Fibroblast of peridontal ligament (primary cell): ENCODE results near the gene CAMK2B.
A peak's percentile ranks its signal among the peaks of the same experiment; 100 is the strongest.

ENCODE experiments used
- DNase-seq: peaks from one replicate; pipeline ENCODE4 v3.0.0-alpha.2; 2010; ENCODE audit errors: extremely low read depth

Gene CAMK2B

DNA sequence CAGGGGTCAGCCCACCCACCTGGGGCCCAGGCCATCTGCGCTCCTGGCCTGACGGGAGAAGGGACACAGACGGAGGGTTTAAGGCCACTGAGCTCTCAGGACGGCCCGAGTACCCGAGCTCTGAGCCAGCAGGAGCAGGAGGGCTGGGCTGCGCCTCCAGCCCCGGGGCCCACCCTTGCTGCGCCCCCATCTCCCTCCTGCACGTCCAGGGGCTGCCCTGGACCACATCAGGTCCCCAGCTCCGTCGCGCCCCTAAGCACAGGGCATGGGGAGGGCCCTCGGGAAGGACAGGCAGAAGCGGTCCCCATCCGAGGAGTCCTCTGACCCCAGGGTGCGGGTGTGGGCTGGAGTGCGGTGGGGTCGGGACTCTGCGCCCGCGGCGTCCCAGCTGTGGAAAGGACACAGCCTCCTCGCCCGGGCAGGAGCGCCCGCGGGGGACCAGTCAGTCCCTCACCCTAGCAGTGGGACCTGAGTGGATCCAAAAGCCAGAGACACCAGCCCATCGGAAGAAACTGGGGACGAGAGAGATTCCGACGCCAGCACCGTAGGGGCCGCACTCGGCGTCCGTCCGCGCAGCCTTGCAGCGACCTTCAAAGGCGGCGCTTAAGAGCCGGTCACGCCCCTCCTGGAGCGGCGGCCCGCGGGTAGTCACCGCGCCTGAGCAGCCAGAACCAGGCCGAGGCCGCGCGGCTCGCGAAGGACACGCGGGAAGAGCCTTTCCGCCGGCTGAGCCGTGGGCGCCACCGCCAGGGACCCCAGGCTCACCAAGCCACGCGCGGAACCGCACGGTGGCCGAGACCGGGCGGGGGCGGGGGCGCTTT is 15.9 kb downstream of the CAMK2B start:
- DNase-seq = peak; percentile 37

DNA sequence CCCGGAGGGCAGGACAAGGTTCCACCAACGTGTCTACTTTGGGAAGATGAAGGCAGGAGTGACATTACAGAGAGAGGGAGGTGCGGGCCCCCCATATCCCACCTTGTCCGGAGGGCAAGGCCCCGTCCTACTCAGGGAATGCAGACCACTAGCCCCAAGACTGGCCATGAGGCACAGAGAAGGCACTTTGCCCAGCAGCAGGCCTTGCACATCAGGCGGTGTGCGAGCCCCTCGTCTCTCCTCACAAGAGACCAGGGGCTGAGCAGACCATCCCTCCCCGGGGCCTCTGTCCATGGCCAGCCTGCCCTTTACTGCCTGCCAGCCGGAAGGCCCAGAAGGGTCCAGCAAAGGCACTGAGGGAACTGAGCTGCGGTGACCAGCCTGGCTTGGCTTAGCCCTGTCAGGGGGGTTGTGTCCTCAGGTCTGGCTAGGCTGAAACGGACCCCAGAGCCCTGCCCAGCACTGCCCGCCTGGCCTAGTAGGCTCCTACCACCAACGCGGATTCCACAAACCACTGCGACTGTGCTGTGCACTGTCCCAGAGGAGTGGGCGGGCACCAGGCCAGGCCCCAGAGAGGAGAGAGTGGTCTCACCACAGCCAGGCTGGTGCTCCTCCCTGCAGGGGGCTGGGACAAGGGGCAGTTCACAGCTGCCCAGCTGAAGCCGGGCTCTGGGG is 16.7 kb downstream of the CAMK2B start:
- no peak for DNase-seq

DNA sequence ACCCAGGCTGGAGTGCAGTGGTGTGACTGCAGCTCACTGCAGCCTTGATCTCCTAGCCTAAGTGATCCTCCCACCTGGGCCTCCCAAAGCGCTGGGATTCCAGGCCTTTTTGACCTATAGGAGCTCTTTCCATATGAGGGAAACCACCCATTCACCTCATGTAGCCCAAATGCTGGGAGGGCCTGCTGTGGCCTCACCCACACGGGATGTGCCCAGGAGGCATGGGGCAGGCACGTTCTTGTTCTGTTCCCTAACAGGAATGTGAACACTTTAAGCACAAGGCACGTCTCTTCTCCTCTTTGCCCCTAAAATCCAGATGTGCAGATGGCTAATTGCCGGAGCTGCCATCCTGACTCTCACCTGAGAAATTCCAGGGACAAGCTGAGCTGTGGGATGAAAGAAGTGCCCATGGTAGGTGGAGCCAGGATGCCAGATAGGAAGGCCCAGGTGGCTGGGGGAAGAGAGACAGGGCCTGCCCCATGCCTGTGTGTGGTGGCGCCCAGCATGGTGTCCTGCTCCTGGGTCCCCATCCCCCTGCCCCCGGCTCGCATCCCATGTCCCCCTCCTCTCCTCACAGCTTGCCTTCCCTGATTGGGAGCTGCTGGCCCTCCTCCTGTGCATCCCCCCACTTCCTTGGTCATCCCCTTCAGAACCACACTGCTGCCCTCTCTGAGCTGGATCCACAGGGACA is 17.3 kb downstream of the CAMK2B start:
- DNase-seq = no peak

- DNase-seq = peak; percentile 17
Observed at GRCh38 chr7:44307301-44307900, 18.0 kb downstream of the CAMK2B start.

GRCh38 chr7:44306606-44307005 is 18.8 kb downstream of the CAMK2B start:
- DNase-seq = no peak

DNA sequence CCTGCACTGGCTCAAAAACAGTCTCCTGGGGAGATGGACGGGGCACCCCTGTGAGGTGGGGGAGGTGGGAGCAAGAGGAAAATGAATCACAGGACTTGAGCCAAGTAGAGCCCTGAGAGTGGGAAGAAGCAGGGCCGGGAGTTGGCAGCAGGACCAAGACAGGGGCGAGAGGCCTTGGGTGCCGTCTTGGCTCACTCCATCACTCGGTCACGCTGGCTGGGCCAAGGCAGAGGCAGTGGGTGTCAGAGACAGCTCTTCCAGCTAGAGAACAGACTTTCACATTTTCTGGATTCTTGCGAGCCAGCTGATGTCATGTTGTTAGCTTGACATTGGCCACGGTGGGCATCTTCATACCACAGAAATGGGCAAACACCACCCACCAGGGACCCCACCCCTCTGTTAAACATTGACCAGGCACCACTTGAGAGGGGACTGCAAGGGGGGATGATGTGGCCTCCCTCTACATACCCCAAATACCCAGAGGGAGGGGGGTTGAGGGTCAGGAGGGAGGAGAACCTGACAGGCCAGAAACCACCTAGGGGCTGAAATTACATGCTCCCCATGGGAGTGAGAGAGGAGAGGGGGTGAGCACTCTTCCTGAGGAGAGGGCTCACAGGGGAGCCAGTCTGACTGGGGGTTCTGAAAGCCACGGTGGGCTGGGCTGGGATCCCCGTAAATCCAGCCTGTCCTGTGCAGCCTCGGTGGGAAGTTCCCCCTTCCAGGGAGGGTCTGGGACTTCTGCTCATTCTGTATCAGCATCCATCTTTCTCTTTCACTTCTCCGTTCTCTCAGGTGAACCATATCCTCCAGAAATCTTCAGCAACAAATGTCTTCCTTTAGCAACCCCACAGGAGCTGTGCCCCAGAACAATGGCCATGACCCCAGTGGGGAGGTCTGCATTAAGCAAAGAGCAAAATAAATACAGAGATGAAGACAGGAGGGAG is 19.6 kb downstream of the CAMK2B start:
- no peak for DNase-seq

GRCh38 chr7:44294325-44295069 is 30.9 kb downstream of the CAMK2B start:
- DNase-seq = no peak

DNA sequence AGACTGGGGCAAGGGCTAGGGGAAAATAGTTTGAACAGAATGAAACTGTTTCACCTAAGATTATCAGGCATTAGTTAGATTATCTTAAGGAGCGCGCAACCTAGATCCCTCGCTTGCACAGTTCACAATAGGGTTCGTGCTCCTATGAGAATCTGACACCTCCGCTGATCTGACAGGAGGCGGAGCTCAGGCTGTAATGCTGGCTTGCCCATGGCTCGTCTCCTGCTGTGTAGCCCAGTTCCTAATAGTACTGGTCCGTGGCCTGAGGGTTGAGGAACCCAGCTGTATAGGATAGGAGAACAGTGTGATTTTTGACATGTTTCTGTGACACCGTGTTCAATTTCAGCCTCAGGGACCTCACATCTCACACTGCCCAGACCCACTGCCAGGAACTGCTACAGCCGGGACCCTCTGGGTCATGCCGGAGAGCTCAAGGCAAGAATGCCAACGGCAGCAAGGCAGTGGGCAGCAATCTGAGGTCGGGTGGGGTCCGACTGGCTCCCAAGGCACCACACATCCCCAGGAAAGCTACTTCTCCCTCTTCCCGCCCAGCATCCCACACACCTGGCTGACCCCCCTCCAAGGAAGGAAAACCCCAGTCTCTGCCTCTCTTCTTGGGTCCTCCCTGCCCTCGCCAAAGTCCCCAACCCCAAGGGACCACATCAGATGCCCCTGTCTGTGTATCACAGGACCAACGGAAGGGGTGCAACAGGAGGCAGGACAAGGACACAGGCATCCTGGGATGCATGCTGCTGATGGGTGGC is 31.7 kb downstream of the CAMK2B start:
- DNase-seq = no peak

GRCh38 chr7:44292876-44293560 is 32.4 kb downstream of the CAMK2B start:
- DNase-seq = no peak

GRCh38 chr7:44292420-44292817 is 33.0 kb downstream of the CAMK2B start:
- DNase-seq = no peak

- no peak for DNase-seq
Observed at GRCh38 chr7:44291733-44292419, 33.5 kb downstream of the CAMK2B start.

GRCh38 chr7:44291066-44291732 is 34.2 kb downstream of the CAMK2B start:
- no peak for DNase-seq

GRCh38 chr7:44290252-44290620 is 35.2 kb downstream of the CAMK2B start:
- no peak for DNase-seq

DNA sequence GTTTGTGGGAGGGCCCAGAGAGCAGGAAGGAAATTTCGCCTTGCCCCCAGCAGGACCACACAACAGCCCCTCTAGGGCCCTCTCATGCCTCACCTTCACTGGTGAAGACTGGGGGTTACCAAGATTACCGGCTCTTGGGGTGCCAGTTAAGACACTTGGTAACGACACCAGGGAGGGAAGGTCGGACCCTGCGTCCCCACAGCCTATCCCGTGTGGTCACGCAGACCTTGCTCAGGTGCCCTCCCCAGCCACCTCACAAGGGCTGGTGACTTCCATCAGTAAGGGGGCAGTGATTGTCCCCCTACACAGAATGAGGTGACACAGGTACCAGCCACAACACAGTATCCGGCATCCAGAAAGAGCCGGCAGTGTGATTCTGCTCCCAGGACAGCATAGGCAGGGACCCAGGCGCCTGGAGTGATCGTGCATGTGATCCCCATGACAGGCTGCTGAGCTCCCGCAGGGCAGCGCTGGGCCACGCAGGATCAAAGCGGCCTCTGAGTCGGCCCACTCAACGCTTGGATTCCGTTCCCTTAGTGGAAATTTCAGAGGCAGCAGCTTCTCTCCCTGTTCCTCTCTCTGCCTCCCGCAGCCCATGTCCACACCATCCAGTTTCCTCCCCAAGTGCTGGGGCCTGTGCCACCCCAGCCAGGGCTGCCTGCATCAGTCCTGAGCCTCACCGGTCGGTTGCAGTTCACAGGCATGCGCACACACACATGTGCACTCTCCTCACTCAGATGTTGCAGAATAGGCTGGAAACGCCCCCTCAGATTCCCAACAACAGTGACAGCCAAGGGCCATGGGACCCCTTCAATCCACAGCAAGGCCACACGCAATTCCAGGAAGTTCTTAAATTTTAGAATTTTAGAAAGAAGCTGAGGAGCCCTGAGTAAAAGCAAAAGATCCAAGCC is 35.8 kb downstream of the CAMK2B start:
- DNase-seq = no peak

DNA sequence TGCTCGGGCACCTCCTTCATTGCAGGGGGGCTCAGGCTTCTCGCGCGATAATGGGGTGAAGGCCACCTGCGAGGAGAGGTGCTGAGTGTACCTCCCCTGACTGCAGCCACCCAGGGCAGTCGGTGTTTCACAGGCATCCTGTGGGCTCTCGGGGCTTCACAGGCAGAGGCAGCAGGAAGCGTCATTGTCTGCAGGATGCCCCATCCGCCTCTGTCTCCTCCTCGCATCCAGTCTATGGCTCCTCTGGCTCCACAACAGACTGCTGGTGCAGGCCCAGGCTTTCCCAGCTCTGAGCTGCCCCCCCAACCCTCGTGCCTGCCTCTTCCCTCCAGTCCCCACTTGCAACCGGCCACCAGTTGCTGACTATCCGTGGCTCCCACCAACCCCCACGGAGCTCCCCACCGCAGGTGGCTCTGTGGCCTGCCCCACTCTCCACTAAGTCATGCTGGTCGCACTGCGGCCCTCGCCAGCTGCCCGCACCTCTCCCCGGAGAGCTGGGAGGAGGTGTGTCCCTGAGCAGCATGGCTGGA is 36.5 kb downstream of the CAMK2B start:
- no peak for DNase-seq

DNA sequence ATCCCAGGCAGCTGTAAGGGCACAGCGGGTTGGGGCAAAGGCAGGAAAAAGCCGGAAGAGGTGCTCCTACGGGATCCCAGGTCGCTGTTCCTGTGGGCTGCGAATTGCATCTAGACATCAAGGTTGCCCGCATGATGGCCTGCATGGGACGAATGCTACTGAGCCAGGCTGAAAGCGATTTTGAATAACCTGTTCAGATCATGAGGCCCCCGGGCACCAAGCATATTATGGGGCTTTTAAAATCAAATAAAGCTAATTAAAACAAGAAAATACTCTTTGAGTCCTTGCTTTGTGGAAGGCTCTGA is 37.1 kb downstream of the CAMK2B start:
- no peak for DNase-seq
